HepG2 (cell line): Measurements from ENCODE around the gene NEAT1. TPM values are rescaled to one million over a fixed set of nuclear protein-coding genes. Genes with fewer than 3 reads are reported as not detected.

Experiments used
- ATAC-seq: fragments of 200-7000 bp; cut with Tn5 transposase; 3 replicates; pipeline ENCODE4 v1.9.1; 2020; ENCODE audit warnings: mild to moderate bottlenecking, moderate library complexity
- BruUV-seq: library from RNA; stranded (reverse); fragments of 400-500 nt; replicated peaks from 2 replicates; lab custom pipeline; 2021; lab: Mats Ljungman, UMichigan
- CTCF ChIA-PET: fragments of 300-600 bp; formaldehyde crosslinking; extraction: SDS; loops from one replicate; lab custom pipeline; 2021; ENCODE audit warnings: low total read pairs, inconsistent platforms, low intra/inter-chr PET ratio; lab: Yijun Ruan, JAX
- POLR2A ChIA-PET: fragments of 350-600 bp; sonication (Branson Sonifier 250); formaldehyde crosslinking; loops from one replicate; lab custom pipeline; 2020; ENCODE audit warnings: antibody characterized with exemption, inconsistent platforms; lab: Yijun Ruan, JAX
- DNase-seq: peaks from one replicate; pipeline ENCODE4 v3.0.0-alpha.2; 2015; ENCODE audit warnings: low spot score
- FAIRE-seq: peaks from 3 replicates; lab custom pipeline; 2011; peaks lifted over from hg19 to GRCh38; lab: Jason Lieb, UNC
- H2AFZ ChIP-seq: one replicate; pipeline ENCODE4 v1.6.1; 2011; ENCODE audit warnings: low read length, inconsistent platforms
- H3K27ac ChIP-seq: fragments of 300-600 bp; 3 replicates; pipeline ENCODE4 v1.8.0; 2011; ENCODE audit warnings: mixed run types, mild to moderate bottlenecking, mixed read lengths, low read length, inconsistent platforms; ENCODE audit not compliant: insufficient read depth; ENCODE audit errors: extremely low read length
- H3K27me3 ChIP-seq, 2 experiments: fragments of 200-600 bp in 1 of 2; 2 replicates in 1 of 2; 3 replicates in 1 of 2; pipeline versions ENCODE4 v1.6.0 to v1.8.0; 2011; ENCODE audit warnings: low read length in 2 of 2, mild to moderate bottlenecking in 2 of 2, moderate library complexity in 2 of 2, inconsistent platforms in 1 of 2; ENCODE audit not compliant: insufficient read depth in 2 of 2, control insufficient read depth in 1 of 2
- H3K36me3 ChIP-seq, 2 experiments: fragments of 200-600 bp in 1 of 2; replicated peaks in 1 of 2; 2 replicates in 1 of 2; 3 replicates in 1 of 2; pipeline versions ENCODE4 v1.5.1 to v1.8.0; 2011; ENCODE audit warnings: low read length in 2 of 2, inconsistent platforms in 1 of 2; ENCODE audit not compliant: insufficient read depth in 2 of 2, control insufficient read depth in 1 of 2
- H3K4me1 ChIP-seq: 2 replicates; pipeline ENCODE4 v1.5.1; 2012; ENCODE audit warnings: low read length, inconsistent platforms; ENCODE audit not compliant: insufficient read depth
- H3K4me2 ChIP-seq: 2 replicates; pipeline ENCODE4 v1.6.0; 2011; ENCODE audit warnings: low read depth, low read length, inconsistent platforms
- H3K4me3 ChIP-seq, 3 experiments: fragments of 200-600 bp in 1 of 3; sonication (generic), shearing (Covaris generic) in 1 of 3; replicated peaks in 1 of 3; 2 replicates each; pipeline ENCODE4 v1.5.1; 2011 to 2016; ENCODE audit warnings: low read length in 3 of 3, inconsistent platforms in 2 of 3, low read depth in 2 of 3, mild to moderate bottlenecking in 2 of 3, control low read depth in 1 of 3, mixed read lengths in 1 of 3; ENCODE audit not compliant: insufficient read depth in 1 of 3
- H3K79me2 ChIP-seq: one replicate; pipeline ENCODE4 v1.6.1; 2011; ENCODE audit warnings: low read length, inconsistent platforms; ENCODE audit not compliant: insufficient read depth
- H3K9ac ChIP-seq: 2 replicates; pipeline ENCODE4 v1.6.0; 2011; ENCODE audit warnings: mild to moderate bottlenecking, low read depth, low read length, inconsistent platforms; ENCODE audit not compliant: insufficient read depth
- H3K9me3 ChIP-seq: 2 replicates; pipeline ENCODE4 v1.5.1; 2012; ENCODE audit warnings: mild to moderate bottlenecking, low read length
- H4K20me1 ChIP-seq: 2 replicates; pipeline ENCODE4 v1.6.0; 2011; ENCODE audit warnings: inconsistent platforms, mild to moderate bottlenecking, low read length, moderate library complexity; ENCODE audit not compliant: insufficient read depth
- HNRNPLL ChIP-seq: fragments of 200-400 bp; formaldehyde crosslinking; IDR thresholded peaks from 2 replicates; pipeline ENCODE4 v1.6.1; 2017; ENCODE audit warnings: mild to moderate bottlenecking, low read depth, low read length; ENCODE audit not compliant: poor library complexity, severe bottlenecking
- PAF1 ChIP-seq: IDR thresholded peaks from 2 replicates; pipeline ENCODE4 v1.6.1; 2016; ENCODE audit warnings: missing genetic modification reagents, missing compliant biosample characterization
- POLR2A ChIP-seq, 2 experiments: IDR thresholded peaks; 2 replicates each; pipeline ENCODE4 v1.6.1; 2011; ENCODE audit warnings: low read depth in 2 of 2, low read length in 2 of 2, mild to moderate bottlenecking in 1 of 2, moderate library complexity in 1 of 2; ENCODE audit not compliant: insufficient read depth in 1 of 2
- POLR2AphosphoS2 ChIP-seq: IDR thresholded peaks from 2 replicates; pipeline ENCODE4 v1.6.1; 2011; ENCODE audit warnings: low read depth, low read length, improper control_type of control experiment
- POLR2AphosphoS5 ChIP-seq: IDR thresholded peaks from 2 replicates; pipeline ENCODE4 v1.6.1; 2012; ENCODE audit warnings: low read depth, low read length
- POLR2G ChIP-seq: fragments of 200-400 bp; formaldehyde crosslinking; IDR thresholded peaks from 2 replicates; pipeline ENCODE4 v1.6.1; 2018; ENCODE audit warnings: mild to moderate bottlenecking, low read depth, low read length, moderate library complexity
- RBFOX2 ChIP-seq: fragments of 200-400 bp; formaldehyde crosslinking; IDR thresholded peaks from 2 replicates; pipeline ENCODE4 v1.6.1; 2017; ENCODE audit warnings: low read depth, mild to moderate bottlenecking, low read length
- RBM22 ChIP-seq: fragments of 200-400 bp; formaldehyde crosslinking; optimal IDR thresholded peaks from 2 replicates; pipeline ENCODE3; 2017; ENCODE audit warnings: mild to moderate bottlenecking, low read length, moderate library complexity
- SNRNP70 ChIP-seq: fragments of 200-400 bp; formaldehyde crosslinking; IDR thresholded peaks from 2 replicates; pipeline ENCODE4 v1.6.1; 2017; ENCODE audit warnings: mild to moderate bottlenecking, low read depth, low read length, moderate library complexity
- STAT5B ChIP-seq: sonication (generic); formaldehyde crosslinking; IDR thresholded peaks from 2 replicates; pipeline ENCODE4 v1.4.0; 2020; ENCODE audit warnings: missing genetic modification reagents
- ZNF777 ChIP-seq: sonication (generic); formaldehyde crosslinking; IDR thresholded peaks from 2 replicates; pipeline ENCODE4 v1.4.0; 2020; ENCODE audit warnings: missing genetic modification reagents
- WGBS: methylation state at CpG from one replicate; pipeline ENCODE4 v1.1.6; 2017; ENCODE audit warnings: low lambda C conversion rate; 5-methylcytosine and 5-hydroxymethylcytosine counted together
- in situ Hi-C: cut with HindIII; loops from 2 replicates; pipeline ENCODE4 v1.10.0; 2017; ENCODE audit warnings: low pct_unique_long_range_greater_than_20kb; ENCODE audit not compliant: extremely low pct_ligation_motif_present
- intact Hi-C: fragments of 100-400 bp; cut with micrococcal nuclease; formaldehyde crosslinking; loops from one replicate; pipeline ENCODE4 v1.10.0; 2022; ENCODE audit not compliant: unreplicated experiment
- polyA plus RNA-seq, 8 experiments: library from polyadenylated mRNA; depleted of rRNA in 3 of 8; stranded (reverse) in 7 of 8; unstranded in 1 of 8; fragments of >200 nt; fragmentation: Illumina TruSeq in 4 of 8; extraction: Trizol in 4 of 8; gene quantifications; 2 replicates each; pipeline versions ENCODE4 v1.2.1 to v1.2.3, GENCODE V29; 2011 to 2016; ENCODE audit warnings: low read depth in 4 of 8, missing spikeins in 1 of 8, mixed read lengths in 1 of 8; ENCODE audit not compliant: insufficient read depth in 1 of 8
- total RNA-seq, 5 experiments: library from RNA; depleted of rRNA; stranded (reverse); fragments of >200 nt; fragmentation: Illumina TruSeq; extraction: Trizol; gene quantifications; 2 replicates each; pipeline ENCODE4 v1.2.3, GENCODE V29; 2016; ENCODE audit warnings: low read depth in 1 of 5
- TF ChIP-seq, protein P1 (sequence below): sonication (generic); formaldehyde crosslinking; IDR thresholded peaks from 2 replicates; pipeline ENCODE4 v1.4.0; 2020; ENCODE audit warnings: missing genetic modification reagents, borderline replicate concordance
- TF ChIP-seq, protein P2 (sequence below): IDR thresholded peaks from 2 replicates; pipeline ENCODE4 v1.6.1; 2016; ENCODE audit warnings: control low read depth
- TF ChIP-seq, protein P3 (sequence below): fragments of 450-650 bp; IDR thresholded peaks from 2 replicates; pipeline ENCODE4 v1.6.1; 2017

NEAT1 gene
- total and polyA plus RNA-seq, 2 of the 13 experiments (the other 11 are each of a cell fraction or from before 2014, with no cell fraction given): 20.5 to 41.2 TPM

DNA sequence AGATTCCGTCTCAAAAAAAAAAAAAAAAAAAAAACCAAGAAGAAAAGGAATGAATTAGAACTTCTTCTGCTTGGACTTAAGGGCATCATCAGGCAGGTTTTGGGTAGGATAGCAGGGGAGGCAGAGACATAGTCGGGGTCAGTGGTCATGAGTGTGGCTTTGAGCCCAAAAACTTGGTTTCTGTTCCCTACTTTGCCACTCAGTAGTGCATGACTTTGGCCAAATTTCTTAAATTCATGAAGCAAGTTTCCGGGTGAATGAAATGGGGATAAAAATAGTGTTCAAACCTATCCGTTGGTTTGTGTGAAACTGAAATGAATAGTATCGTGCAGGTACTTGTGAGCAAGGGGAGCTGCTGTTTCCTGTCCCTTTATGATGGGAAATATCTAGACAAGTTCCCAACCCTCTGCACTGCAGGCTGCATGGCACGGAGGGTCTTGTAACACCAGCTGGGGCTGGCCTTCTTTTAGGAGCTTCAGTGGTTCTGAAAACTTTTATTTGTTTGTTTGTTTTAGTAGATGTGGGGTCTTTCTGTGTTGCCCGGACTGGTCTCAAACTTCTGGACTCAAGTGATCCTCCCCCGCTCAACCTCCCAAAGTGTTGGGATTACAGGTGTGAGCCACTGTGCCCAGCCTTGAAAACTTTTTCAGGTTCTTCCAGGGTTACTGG lies 18.4 kb downstream of the NEAT1 start (continued):
- TF ChIP-seq, protein P1, sequence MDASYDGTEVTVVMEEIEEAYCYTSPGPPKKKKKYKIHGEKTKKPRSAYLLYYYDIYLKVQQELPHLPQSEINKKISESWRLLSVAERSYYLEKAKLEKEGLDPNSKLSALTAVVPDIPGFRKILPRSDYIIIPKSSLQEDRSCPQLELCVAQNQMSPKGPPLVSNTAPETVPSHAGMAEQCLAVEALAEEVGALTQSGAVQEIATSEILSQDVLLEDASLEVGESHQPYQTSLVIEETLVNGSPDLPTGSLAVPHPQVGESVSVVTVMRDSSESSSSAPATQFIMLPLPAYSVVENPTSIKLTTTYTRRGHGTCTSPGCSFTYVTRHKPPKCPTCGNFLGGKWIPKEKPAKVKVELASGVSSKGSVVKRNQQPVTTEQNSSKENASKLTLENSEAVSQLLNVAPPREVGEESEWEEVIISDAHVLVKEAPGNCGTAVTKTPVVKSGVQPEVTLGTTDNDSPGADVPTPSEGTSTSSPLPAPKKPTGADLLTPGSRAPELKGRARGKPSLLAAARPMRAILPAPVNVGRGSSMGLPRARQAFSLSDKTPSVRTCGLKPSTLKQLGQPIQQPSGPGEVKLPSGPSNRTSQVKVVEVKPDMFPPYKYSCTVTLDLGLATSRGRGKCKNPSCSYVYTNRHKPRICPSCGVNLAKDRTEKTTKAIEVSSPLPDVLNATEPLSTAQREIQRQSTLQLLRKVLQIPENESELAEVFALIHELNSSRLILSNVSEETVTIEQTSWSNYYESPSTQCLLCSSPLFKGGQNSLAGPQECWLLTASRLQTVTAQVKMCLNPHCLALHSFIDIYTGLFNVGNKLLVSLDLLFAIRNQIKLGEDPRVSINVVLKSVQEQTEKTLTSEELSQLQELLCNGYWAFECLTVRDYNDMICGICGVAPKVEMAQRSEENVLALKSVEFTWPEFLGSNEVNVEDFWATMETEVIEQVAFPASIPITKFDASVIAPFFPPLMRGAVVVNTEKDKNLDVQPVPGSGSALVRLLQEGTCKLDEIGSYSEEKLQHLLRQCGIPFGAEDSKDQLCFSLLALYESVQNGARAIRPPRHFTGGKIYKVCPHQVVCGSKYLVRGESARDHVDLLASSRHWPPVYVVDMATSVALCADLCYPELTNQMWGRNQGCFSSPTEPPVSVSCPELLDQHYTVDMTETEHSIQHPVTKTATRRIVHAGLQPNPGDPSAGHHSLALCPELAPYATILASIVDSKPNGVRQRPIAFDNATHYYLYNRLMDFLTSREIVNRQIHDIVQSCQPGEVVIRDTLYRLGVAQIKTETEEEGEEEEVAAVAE (CRISPR knock-in tag): no peak
- TF ChIP-seq ZNF777 (CRISPR knock-in tag): no peak
- TF ChIP-seq, protein P2, sequence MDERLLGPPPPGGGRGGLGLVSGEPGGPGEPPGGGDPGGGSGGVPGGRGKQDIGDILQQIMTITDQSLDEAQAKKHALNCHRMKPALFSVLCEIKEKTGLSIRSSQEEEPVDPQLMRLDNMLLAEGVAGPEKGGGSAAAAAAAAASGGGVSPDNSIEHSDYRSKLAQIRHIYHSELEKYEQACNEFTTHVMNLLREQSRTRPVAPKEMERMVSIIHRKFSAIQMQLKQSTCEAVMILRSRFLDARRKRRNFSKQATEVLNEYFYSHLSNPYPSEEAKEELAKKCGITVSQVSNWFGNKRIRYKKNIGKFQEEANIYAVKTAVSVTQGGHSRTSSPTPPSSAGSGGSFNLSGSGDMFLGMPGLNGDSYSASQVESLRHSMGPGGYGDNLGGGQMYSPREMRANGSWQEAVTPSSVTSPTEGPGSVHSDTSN: no peak
- no peak for TF ChIP-seq SNRNP70

DNA sequence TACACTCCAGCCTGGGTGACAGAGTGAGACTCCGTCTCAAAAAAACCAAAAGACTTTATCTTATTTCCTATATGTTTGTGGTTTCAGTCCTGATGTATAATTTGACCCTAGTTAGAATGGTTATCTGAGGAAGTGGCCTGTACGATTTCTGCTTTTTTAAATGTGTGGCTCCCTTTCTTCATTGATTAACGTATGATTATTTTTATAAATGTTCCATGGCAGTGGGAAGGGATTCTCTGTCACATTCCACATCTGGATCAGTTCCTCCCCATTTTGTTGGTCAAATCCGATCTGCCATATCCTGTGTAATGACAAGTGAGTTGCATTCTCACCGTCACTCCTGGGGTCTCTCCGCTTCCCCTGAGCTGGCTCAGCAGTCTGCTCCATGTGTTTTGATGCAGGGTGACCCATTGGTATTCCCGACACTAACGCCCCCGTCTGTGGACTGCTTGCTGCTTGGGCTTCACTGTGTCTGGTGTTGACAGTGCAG lies 20.3 kb downstream of the NEAT1 start:
- DNase-seq: no peak
- no peak overlapping the region for H2AFZ ChIP-seq
- 94% methylated on average over 9 of the region's 9 CpGs for WGBS
- no peak overlapping the region for H3K4me3 ChIP-seq
- intact Hi-C loops: no loop called here
- peaks cover 0 to 18% of the 10 kb centered on the region in 2 experiments; a peak in 3 of 5 replicates for H3K36me3 ChIP-seq
- no peaks in the 10 kb centered on the region for H3K27me3 ChIP-seq
- H3K4me1 ChIP-seq: peaks cover 67% of the 10 kb centered on the region
- H3K9me3 ChIP-seq: no peaks in the 10 kb centered on the region
- H4K20me1 ChIP-seq: peaks cover 87% of the 10 kb centered on the region
- POLR2A ChIA-PET: no interaction called here
- no peak overlapping the region for H3K27ac ChIP-seq
- no TSS peak for BruUV-seq
- in situ Hi-C loops: no loop called here
- TF ChIP-seq POLR2G: peak; percentile 46; the same call in 1 of the 2 replicates
- TF ChIP-seq HNRNPLL: no peak
- TF ChIP-seq STAT5B (CRISPR knock-in tag): no peak
- TF ChIP-seq, protein P3, sequence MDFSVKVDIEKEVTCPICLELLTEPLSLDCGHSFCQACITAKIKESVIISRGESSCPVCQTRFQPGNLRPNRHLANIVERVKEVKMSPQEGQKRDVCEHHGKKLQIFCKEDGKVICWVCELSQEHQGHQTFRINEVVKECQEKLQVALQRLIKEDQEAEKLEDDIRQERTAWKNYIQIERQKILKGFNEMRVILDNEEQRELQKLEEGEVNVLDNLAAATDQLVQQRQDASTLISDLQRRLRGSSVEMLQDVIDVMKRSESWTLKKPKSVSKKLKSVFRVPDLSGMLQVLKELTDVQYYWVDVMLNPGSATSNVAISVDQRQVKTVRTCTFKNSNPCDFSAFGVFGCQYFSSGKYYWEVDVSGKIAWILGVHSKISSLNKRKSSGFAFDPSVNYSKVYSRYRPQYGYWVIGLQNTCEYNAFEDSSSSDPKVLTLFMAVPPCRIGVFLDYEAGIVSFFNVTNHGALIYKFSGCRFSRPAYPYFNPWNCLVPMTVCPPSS: no peak
- peak; percentile 45; the same call in 1 of the 2 replicates for TF ChIP-seq POLR2AphosphoS5
- TF ChIP-seq PAF1 (CRISPR knock-in tag): peak; percentile 51; the same call in 1 of the 2 replicates
- peak; percentile 89 for TF ChIP-seq RBM22
- peak; percentile 59 for TF ChIP-seq RBFOX2
- peak in 1 of 2 experiments; percentile 57; a peak in 2 of 4 replicates for TF ChIP-seq POLR2A (IDR thresholded peaks at IDR 0.05; ENCODE audit: insufficient read depth in 1 of 2, low read depth in 2 of 2, low read length in 2 of 2)
- peak; percentile 80 for TF ChIP-seq POLR2AphosphoS2
- TF ChIP-seq, all 625 proteins: peak for 7
- 0 out of 3 replicates have a peak, but pooled peaks have one; percentile 0 for ATAC-seq
- Histone ChIP-seq H3K9ac (no peak overlapping the region), H3K79me2 (peaks cover 8% of the 10 kb centered on the region), H3K4me2 (no peak overlapping the region)
- CTCF ChIA-PET: no interaction called here
- FAIRE-seq: no peak
